Left forelimb (tissue), 1 donor: ENCODE results near the gene PRR15L.

Experiments
- DNase-seq: peaks from one replicate; pipeline ENCODE4 v3.0.0-alpha.2; 2018; ENCODE audit warnings: low spot score

Gene PRR15L

GRCh38 chr17:47959825-47960655 is 2.4 kb upstream of the PRR15L start:
- DNase-seq: no peak

- no peak for DNase-seq
Observed at GRCh38 chr17:47956791-47957590, 692 bp downstream of the PRR15L start.

GRCh38 chr17:47955497-47956461 is 1.9 kb downstream of the PRR15L start:
- no peak for DNase-seq

- no peak for DNase-seq
Observed at GRCh38 chr17:47953909-47954308, 3.8 kb downstream of the PRR15L start.

GRCh38 chr17:47952171-47953021 is 5.3 kb downstream of the PRR15L start:
- no peak for DNase-seq

GRCh38 chr17:47950448-47950847 is 7.2 kb downstream of the PRR15L start:
- no peak for DNase-seq

- DNase-seq: no peak
Observed at GRCh38 chr17:47949946-47950345, 7.7 kb downstream of the PRR15L start.

GRCh38 chr17:47949197-47949759 is 8.4 kb downstream of the PRR15L start:
- peak; percentile 92 for DNase-seq

- DNase-seq: no peak
Observed at GRCh38 chr17:47948706-47949196, 8.9 kb downstream of the PRR15L start.

GRCh38 chr17:47946929-47947397 is 10.7 kb downstream of the PRR15L start:
- DNase-seq: no peak

- no peak for DNase-seq
Observed at GRCh38 chr17:47946516-47946915, 11.2 kb downstream of the PRR15L start.

- DNase-seq: no peak
Observed at GRCh38 chr17:47945529-47946508, 11.9 kb downstream of the PRR15L start.

- DNase-seq: no peak
Observed at GRCh38 chr17:47945080-47945479, 12.6 kb downstream of the PRR15L start.

- no peak for DNase-seq
Observed at GRCh38 chr17:47942568-47942967, 15.1 kb downstream of the PRR15L start.

GRCh38 chr17:47942096-47942510 is 15.6 kb downstream of the PRR15L start:
- DNase-seq: no peak

GRCh38 chr17:47941246-47942095 is 16.2 kb downstream of the PRR15L start, which contains the start of gene PNPO:
TSS of gene PNPO (plus strand) at chr17:47941571. CDS start at chr17:47941676, 105 bp downstream.
- peak; percentile 90 for DNase-seq

GRCh38 chr17:47937941-47938340 is 19.7 kb downstream of the PRR15L start:
- DNase-seq: no peak

GRCh38 chr17:47935961-47936360 is 21.7 kb downstream of the PRR15L start:
- DNase-seq: no peak
